Measurements from ENCODE around the gene DIP2A. TPM values are rescaled to one million over a fixed set of nuclear protein-coding genes. Genes with fewer than 3 reads are reported as not detected.

DIP2A gene
- total RNA-seq, 1 experiment from 2014 or later = 29.4 TPM

DNA sequence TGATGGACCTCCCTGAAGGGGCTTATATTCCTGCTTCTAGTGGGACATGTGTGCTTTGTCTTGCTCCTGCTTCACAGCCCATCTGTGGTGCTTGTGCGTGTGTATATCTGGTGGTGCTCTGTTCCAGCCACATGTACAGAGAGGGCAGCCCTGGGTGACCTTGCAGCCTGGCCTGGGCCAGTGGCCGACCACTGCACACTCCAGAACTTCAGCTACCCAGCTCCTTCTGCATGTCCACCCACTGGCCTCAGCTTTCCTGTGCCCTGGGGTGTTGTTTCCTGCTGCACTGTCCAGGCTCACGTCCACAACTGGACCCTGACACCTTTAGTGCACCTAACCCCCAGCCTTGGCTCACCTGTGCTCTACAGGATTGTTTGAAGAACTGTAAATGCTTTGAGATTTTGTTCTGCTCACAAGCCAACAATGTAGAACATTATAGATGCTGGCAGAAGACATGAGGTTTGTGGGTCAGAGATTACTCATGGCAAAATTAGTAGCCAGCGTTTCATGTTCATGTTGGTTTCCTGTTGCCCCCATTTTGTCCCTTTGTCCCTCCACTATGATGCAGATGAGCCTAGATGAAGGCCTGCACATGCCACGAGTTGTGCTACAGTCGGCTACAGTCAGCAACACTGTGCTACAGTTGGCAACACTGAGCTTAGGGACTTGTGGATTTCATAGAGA is 151.5 kb downstream of the DIP2A start:
- no peaks in the 10 kb centered on the region for H3K79me2 ChIP-seq (ENCODE audit: low read length)
- no peak overlapping the region for H3K9ac ChIP-seq (ENCODE audit: low read length)
- H3K9me2 ChIP-seq (replicated peaks; ENCODE audit: insufficient read depth, low read length) = no peaks in the 10 kb centered on the region
- H3K9me3 ChIP-seq (ENCODE audit: low read length) = no peaks in the 10 kb centered on the region
- H2AFZ ChIP-seq (ENCODE audit: low read length) = no peak overlapping the region
- no peak overlapping the region for H3K4me2 ChIP-seq (ENCODE audit: low read depth, low read length, poor library complexity, severe bottlenecking)
- H3K27ac ChIP-seq (ENCODE audit: low read length) = no peak overlapping the region
- H3K36me3 ChIP-seq (ENCODE audit: insufficient read depth, low read length) = no peaks in the 10 kb centered on the region
- H3K4me3 ChIP-seq (ENCODE audit: low read length) = no peak overlapping the region
- no peak for DNase-seq
- H4K20me1 ChIP-seq (ENCODE audit: insufficient read depth, low read depth, low read length) = no peaks in the 10 kb centered on the region
- no peaks in the 10 kb centered on the region for H3K27me3 ChIP-seq (ENCODE audit: low read length)
- H3K4me1 ChIP-seq (ENCODE audit: low read length) = peaks cover 15% of the 10 kb centered on the region

DNA sequence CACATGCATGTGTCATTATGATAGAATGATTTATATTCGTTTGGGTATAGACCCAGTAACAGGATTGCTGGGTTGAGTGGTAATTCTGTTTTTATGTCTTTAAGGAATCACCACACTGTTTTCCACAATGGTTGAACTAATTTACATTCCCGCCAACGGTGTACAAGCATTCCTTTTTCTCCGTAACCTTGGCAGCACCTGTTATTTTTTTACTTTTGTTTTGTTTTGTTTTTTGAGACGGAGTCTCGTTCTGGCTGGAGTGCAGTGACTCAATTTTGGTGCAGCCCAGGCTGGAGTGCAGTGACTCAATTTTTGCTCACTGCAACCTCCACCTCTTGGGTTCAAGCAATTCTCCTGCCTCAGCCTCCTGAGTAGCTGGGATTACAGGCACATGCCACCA is 154.7 kb downstream of the DIP2A start:
- no peak overlapping the region for H3K4me3 ChIP-seq (ENCODE audit: low read length)
- no peak overlapping the region for H2AFZ ChIP-seq (ENCODE audit: low read length)
- H3K9me3 ChIP-seq (ENCODE audit: low read length) = no peaks in the 10 kb centered on the region
- DNase-seq = no peak
- H3K9me2 ChIP-seq (replicated peaks; ENCODE audit: insufficient read depth, low read length) = no peaks in the 10 kb centered on the region
- peaks cover 13% of the 10 kb centered on the region for H3K4me1 ChIP-seq (ENCODE audit: low read length)
- no peaks in the 10 kb centered on the region for H3K27me3 ChIP-seq (ENCODE audit: low read length)
- H3K9ac ChIP-seq (ENCODE audit: low read length) = no peak overlapping the region
- no peaks in the 10 kb centered on the region for H4K20me1 ChIP-seq (ENCODE audit: insufficient read depth, low read depth, low read length)
- H3K36me3 ChIP-seq (ENCODE audit: insufficient read depth, low read length) = no peaks in the 10 kb centered on the region
- no peak overlapping the region for H3K4me2 ChIP-seq (ENCODE audit: low read depth, low read length, poor library complexity, severe bottlenecking)
- H3K79me2 ChIP-seq (ENCODE audit: low read length) = no peaks in the 10 kb centered on the region
- H3K27ac ChIP-seq (ENCODE audit: low read length) = no peak overlapping the region

DNA sequence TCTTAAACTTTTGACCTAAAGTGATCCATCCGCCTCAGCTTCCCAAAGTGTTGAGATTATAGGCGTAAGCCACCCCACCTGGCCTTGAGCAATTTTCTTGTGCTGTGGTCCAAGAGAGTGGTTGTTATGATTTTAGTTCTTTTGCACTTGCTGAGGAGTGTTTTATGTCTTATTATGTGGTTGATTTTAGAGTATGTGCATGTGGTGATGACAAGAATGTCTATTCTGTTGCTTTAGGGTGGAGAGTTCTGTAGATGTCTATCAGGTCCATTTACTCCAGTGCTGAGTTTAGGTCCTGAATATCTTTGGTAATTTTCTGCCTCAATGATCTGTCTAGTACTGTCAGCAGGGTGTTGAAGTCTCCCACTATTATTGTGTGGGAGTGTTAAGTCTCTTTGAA is 157.4 kb downstream of the DIP2A start:
- H3K27me3 ChIP-seq (ENCODE audit: low read length) = no peaks in the 10 kb centered on the region
- no peaks in the 10 kb centered on the region for H3K36me3 ChIP-seq (ENCODE audit: insufficient read depth, low read length)
- no peak overlapping the region for H3K9ac ChIP-seq (ENCODE audit: low read length)
- no peak overlapping the region for H3K4me3 ChIP-seq (ENCODE audit: low read length)
- no peaks in the 10 kb centered on the region for H4K20me1 ChIP-seq (ENCODE audit: insufficient read depth, low read depth, low read length)
- no peak overlapping the region for H2AFZ ChIP-seq (ENCODE audit: low read length)
- no peaks in the 10 kb centered on the region for H3K9me3 ChIP-seq (ENCODE audit: low read length)
- H3K27ac ChIP-seq (ENCODE audit: low read length) = no peak overlapping the region
- no peak overlapping the region for H3K4me2 ChIP-seq (ENCODE audit: low read depth, low read length, poor library complexity, severe bottlenecking)
- DNase-seq = no peak
- no peaks in the 10 kb centered on the region for H3K4me1 ChIP-seq (ENCODE audit: low read length)
- H3K9me2 ChIP-seq (replicated peaks; ENCODE audit: insufficient read depth, low read length) = no peaks in the 10 kb centered on the region
- no peaks in the 10 kb centered on the region for H3K79me2 ChIP-seq (ENCODE audit: low read length)

DNA sequence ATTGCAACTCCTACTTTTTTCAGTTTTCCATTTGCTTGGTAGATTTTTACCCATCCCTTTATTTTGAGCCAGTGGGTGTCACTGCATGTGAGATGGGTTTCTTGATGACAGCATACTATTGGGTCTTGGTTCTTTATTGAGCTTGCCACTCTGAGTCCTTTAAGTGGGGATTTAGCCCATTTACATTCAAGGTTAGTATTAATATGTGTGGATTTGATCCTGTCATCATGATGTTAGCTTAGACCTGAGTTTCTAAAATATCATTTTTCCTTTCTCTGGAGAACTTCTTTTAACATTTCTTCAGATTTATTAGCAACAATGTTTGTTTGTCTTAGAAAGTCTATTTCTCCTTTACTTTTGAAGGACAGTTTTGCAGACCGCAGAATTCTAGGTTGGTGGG is 158.0 kb downstream of the DIP2A start:
- no peaks in the 10 kb centered on the region for H3K9me2 ChIP-seq (replicated peaks; ENCODE audit: insufficient read depth, low read length)
- no peak for DNase-seq

DNA sequence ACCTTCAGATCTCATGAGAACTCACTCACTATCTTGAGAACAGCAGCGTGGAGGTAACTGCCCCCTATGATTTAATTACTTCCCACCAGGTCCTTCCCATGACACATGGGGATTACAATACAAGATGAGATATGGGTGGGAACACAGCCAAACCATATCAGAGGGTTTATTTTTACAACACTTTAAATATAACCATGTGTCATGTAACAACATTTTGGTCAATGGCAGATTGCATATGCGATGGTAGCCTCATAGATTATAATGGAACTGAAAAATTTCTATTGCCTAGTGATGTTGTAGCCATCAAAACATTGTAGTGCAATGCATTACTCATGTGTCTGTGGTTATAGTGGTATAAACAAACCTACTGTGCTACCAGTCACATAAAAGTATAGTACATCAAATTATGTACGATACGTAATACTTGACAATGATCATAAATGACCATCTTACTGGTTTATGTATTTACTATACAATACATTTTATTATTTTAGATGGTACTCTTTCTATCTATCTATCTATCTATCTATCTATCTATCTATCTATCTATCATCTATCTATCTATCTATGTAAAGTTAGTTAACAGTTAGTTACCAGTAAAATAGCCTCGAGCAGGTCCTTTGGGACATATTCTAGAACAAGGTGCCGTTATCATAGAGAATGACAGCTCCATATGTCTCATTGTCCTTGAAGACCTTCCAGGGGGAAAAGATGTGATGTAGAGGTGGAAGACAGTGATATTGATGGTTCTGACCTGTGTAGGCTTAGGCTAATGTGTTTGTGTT is 158.8 kb downstream of the DIP2A start:
- Histone ChIP-seq H3K4me1 (ENCODE audit: low read length) (no peaks in the 10 kb centered on the region), H3K4me2 (ENCODE audit: low read depth, low read length, poor library complexity, severe bottlenecking) (no peak overlapping the region), H3K4me3 (ENCODE audit: low read length) (no peak overlapping the region), H3K9ac (ENCODE audit: low read length) (no peak overlapping the region), H3K27me3 (ENCODE audit: low read length) (no peaks in the 10 kb centered on the region), H3K9me3 (ENCODE audit: low read length) (no peaks in the 10 kb centered on the region), H3K9me2 (replicated peaks; ENCODE audit: insufficient read depth, low read length) (no peaks in the 10 kb centered on the region), H3K36me3 (ENCODE audit: insufficient read depth, low read length) (no peaks in the 10 kb centered on the region), H3K27ac (ENCODE audit: low read length) (no peak overlapping the region), H2AFZ (ENCODE audit: low read length) (no peak overlapping the region), H3K79me2 (ENCODE audit: low read length) (no peaks in the 10 kb centered on the region), H4K20me1 (ENCODE audit: insufficient read depth, low read depth, low read length) (no peaks in the 10 kb centered on the region)
- no peak for DNase-seq

More for the DNA sequence above, 158.0 kb downstream of the DIP2A start:
- Histone ChIP-seq H3K79me2 (ENCODE audit: low read length) (no peaks in the 10 kb centered on the region), H2AFZ (ENCODE audit: low read length) (no peak overlapping the region), H3K27ac (ENCODE audit: low read length) (no peak overlapping the region), H3K9me3 (ENCODE audit: low read length) (no peaks in the 10 kb centered on the region), H3K36me3 (ENCODE audit: insufficient read depth, low read length) (no peaks in the 10 kb centered on the region), H3K9ac (ENCODE audit: low read length) (no peak overlapping the region), H3K4me3 (ENCODE audit: low read length) (no peak overlapping the region), H3K27me3 (ENCODE audit: low read length) (no peaks in the 10 kb centered on the region), H4K20me1 (ENCODE audit: insufficient read depth, low read depth, low read length) (no peaks in the 10 kb centered on the region), H3K4me2 (ENCODE audit: low read depth, low read length, poor library complexity, severe bottlenecking) (no peak overlapping the region), H3K4me1 (ENCODE audit: low read length) (no peaks in the 10 kb centered on the region)

DNA sequence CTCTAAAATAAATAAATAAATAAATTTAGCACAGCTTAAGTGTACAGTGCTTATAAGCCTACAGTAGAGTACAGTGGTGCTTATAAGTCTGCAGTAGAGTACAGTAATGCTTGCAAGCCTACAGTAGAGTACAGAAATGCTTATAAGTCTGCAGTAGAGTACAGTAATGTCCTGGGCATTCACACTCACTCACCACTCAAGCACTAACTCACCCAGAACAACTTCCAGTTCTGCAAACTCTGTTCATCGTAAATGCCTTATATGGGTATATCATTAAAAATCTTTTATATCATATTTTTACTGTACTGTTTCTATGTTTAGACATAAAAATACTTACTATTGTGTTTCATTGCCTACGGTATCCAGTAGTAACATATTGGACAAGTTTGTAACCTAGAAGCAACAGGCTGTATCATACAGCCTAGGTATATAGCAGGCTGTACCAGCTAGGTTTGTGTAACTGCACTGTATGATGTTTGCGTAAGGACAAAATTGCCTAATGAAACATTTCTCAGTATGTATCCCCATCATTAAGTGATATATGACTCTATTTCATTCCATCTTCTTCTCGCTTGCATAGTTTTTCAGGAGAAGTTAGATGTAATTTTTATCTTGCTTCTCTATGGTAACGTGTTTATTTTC is 160.2 kb downstream of the DIP2A start:
- H3K79me2 ChIP-seq (ENCODE audit: low read length) = no peaks in the 10 kb centered on the region
- DNase-seq = no peak
- no peak overlapping the region for H2AFZ ChIP-seq (ENCODE audit: low read length)
- no peaks in the 10 kb centered on the region for H3K27me3 ChIP-seq (ENCODE audit: low read length)
- no peaks in the 10 kb centered on the region for H3K9me2 ChIP-seq (replicated peaks; ENCODE audit: insufficient read depth, low read length)
- H3K4me3 ChIP-seq (ENCODE audit: low read length) = no peak overlapping the region
- no peaks in the 10 kb centered on the region for H3K36me3 ChIP-seq (ENCODE audit: insufficient read depth, low read length)
- H3K9me3 ChIP-seq (ENCODE audit: low read length) = no peaks in the 10 kb centered on the region
- no peak overlapping the region for H3K9ac ChIP-seq (ENCODE audit: low read length)
- H4K20me1 ChIP-seq (ENCODE audit: insufficient read depth, low read depth, low read length) = no peaks in the 10 kb centered on the region
- no peak overlapping the region for H3K27ac ChIP-seq (ENCODE audit: low read length)
- no peaks in the 10 kb centered on the region for H3K4me1 ChIP-seq (ENCODE audit: low read length)
- no peak overlapping the region for H3K4me2 ChIP-seq (ENCODE audit: low read depth, low read length, poor library complexity, severe bottlenecking)

Small RNAs within 50 kb of the gene (small RNA-seq; reads per million reads assigned to genes)
- not detected for gene RNU6-396P

Other genes starting within 250 kb of the DIP2A start
- gene LSS, start 230.1 kb upstream of the DIP2A start, total RNA-seq (2014; rRNA removed; shearing (Covaris generic); ENCODE audit: low replicate concordance) = 40.3 and 62.0 TPM in 2 replicates
- gene MCM3AP, start 173.3 kb upstream of the DIP2A start, total RNA-seq (2014; rRNA removed; shearing (Covaris generic); ENCODE audit: low replicate concordance) = 60.5 and 139 TPM in 2 replicates
- 38.5 and 88.4 TPM in 2 replicates for gene YBEY, start 172.5 kb upstream of the DIP2A start, total RNA-seq (2014; rRNA removed; shearing (Covaris generic); ENCODE audit: low replicate concordance)
- gene C21orf58, start 135.0 kb upstream of the DIP2A start, total RNA-seq (2014; rRNA removed; shearing (Covaris generic); ENCODE audit: low replicate concordance) = 13.9 and 31.5 TPM in 2 replicates
- 31.5 and 31.7 TPM in 2 replicates for gene PCNT, start 134.7 kb upstream of the DIP2A start, total RNA-seq (2014; rRNA removed; shearing (Covaris generic); ENCODE audit: low replicate concordance)
- gene S100B, start 146.2 kb downstream of the DIP2A start, total RNA-seq (2014; rRNA removed; shearing (Covaris generic); ENCODE audit: low replicate concordance) = not detected in 2 replicates
- 62.0 and 99.3 TPM in 2 replicates for gene PRMT2, start 176.8 kb downstream of the DIP2A start, total RNA-seq (2014; rRNA removed; shearing (Covaris generic); ENCODE audit: low replicate concordance)